ENCODE results near the gene MYH10. TPM values are rescaled to one million over a fixed set of nuclear protein-coding genes. Genes with fewer than 3 reads are reported as not detected.

Gene MYH10
- total RNA-seq, 1 donor from 2014 or later = 244 TPM

- TF ChIP-seq CTCF (IDR thresholded peaks at IDR 0.05; ENCODE audit: unreplicated experiment) = no peak
- Mint-ChIP-seq H3K4me3 (ENCODE audit: low read depth) (no peak overlapping the region), H3K27me3 (no peaks in the 10 kb centered on the region), H3K9me3 (ENCODE audit: low read depth) (no peaks in the 10 kb centered on the region), H3K36me3 (ENCODE audit: insufficient read depth) (peaks cover 38% of the 10 kb centered on the region), H3K4me1 (ENCODE audit: low read depth) (no peaks in the 10 kb centered on the region), H3K27ac (no peak overlapping the region)
- DNase-seq (ENCODE audit: low spot score, unreplicated experiment) = no peak
Measured at GRCh38 chr17:8558144-8558543, 72.4 kb downstream of the MYH10 start.

GRCh38 chr17:8557176-8557806 is 73.2 kb downstream of the MYH10 start:
- TF ChIP-seq CTCF (IDR thresholded peaks at IDR 0.05; ENCODE audit: unreplicated experiment) = no peak
- Mint-ChIP-seq H3K9me3 (ENCODE audit: low read depth) (no peaks in the 10 kb centered on the region), H3K27me3 (no peaks in the 10 kb centered on the region), H3K36me3 (ENCODE audit: insufficient read depth) (peaks cover 43% of the 10 kb centered on the region), H3K4me3 (ENCODE audit: low read depth) (no peak overlapping the region), H3K27ac (no peak overlapping the region), H3K4me1 (ENCODE audit: low read depth) (no peaks in the 10 kb centered on the region)
- no peak for DNase-seq (ENCODE audit: low spot score, unreplicated experiment)

- H3K4me1 Mint-ChIP-seq (ENCODE audit: low read depth) = no peaks in the 10 kb centered on the region
- H3K27ac Mint-ChIP-seq = peak overlapping the region; percentile 59
- H3K36me3 Mint-ChIP-seq (ENCODE audit: insufficient read depth) = peaks cover 42% of the 10 kb centered on the region
Measured at GRCh38 chr17:8556074-8556473, 74.5 kb downstream of the MYH10 start.

GRCh38 chr17:8555062-8555461 is 75.5 kb downstream of the MYH10 start:
- peak overlapping the region; percentile 15 for H3K27ac Mint-ChIP-seq
- H3K4me1 Mint-ChIP-seq (ENCODE audit: low read depth) = no peaks in the 10 kb centered on the region
- H3K9me3 Mint-ChIP-seq (ENCODE audit: low read depth) = no peaks in the 10 kb centered on the region
- H3K27me3 Mint-ChIP-seq = no peaks in the 10 kb centered on the region
- no peak overlapping the region for H3K4me3 Mint-ChIP-seq (ENCODE audit: low read depth)
- H3K36me3 Mint-ChIP-seq (ENCODE audit: insufficient read depth) = peaks cover 36% of the 10 kb centered on the region
- no peak for DNase-seq (ENCODE audit: low spot score, unreplicated experiment)
- TF ChIP-seq CTCF (IDR thresholded peaks at IDR 0.05; ENCODE audit: unreplicated experiment) = no peak

More at GRCh38 chr17:8556074-8556473, 74.5 kb downstream of the MYH10 start:
- DNase-seq (ENCODE audit: low spot score, unreplicated experiment) = no peak
- no peaks in the 10 kb centered on the region for H3K9me3 Mint-ChIP-seq (ENCODE audit: low read depth)
- no peak for TF ChIP-seq CTCF (IDR thresholded peaks at IDR 0.05; ENCODE audit: unreplicated experiment)
- H3K4me3 Mint-ChIP-seq (ENCODE audit: low read depth) = no peak overlapping the region
- no peaks in the 10 kb centered on the region for H3K27me3 Mint-ChIP-seq

- no peak for DNase-seq (ENCODE audit: low spot score, unreplicated experiment)
- H3K9me3 Mint-ChIP-seq (ENCODE audit: low read depth) = no peaks in the 10 kb centered on the region
- H3K4me3 Mint-ChIP-seq (ENCODE audit: low read depth) = no peak overlapping the region
- no peaks in the 10 kb centered on the region for H3K4me1 Mint-ChIP-seq (ENCODE audit: low read depth)
- no peaks in the 10 kb centered on the region for H3K27me3 Mint-ChIP-seq
- no peak for TF ChIP-seq CTCF (IDR thresholded peaks at IDR 0.05; ENCODE audit: unreplicated experiment)
- no peak overlapping the region for H3K27ac Mint-ChIP-seq
- peaks cover 47% of the 10 kb centered on the region for H3K36me3 Mint-ChIP-seq (ENCODE audit: insufficient read depth)
Measured at GRCh38 chr17:8552577-8553320, 77.8 kb downstream of the MYH10 start.
